GM12875 (cell line): ENCODE measurements around the gene CCDC33.

Experiments
- H3K4me3 ChIP-seq: one replicate; pipeline ENCODE4 v1.5.1; 2011; ENCODE audit warnings: low read depth, low read length, control low read depth
- CTCF ChIP-seq: IDR thresholded peaks from 2 replicates; pipeline ENCODE4 v1.5.1; 2011; ENCODE audit warnings: low read depth, mild to moderate bottlenecking, control low read depth, inconsistent platforms, low read length, moderate library complexity, borderline replicate concordance; ENCODE audit not compliant: insufficient read depth

The CCDC33 gene

GRCh38 chr15:74382004-74382816 is 146.1 kb downstream of the CCDC33 start:
- H3K4me3 ChIP-seq = no peak overlapping the region
- TF ChIP-seq CTCF = peak; percentile 93

GRCh38 chr15:74383286-74383685 is 147.2 kb downstream of the CCDC33 start:
- TF ChIP-seq CTCF = no peak
- H3K4me3 ChIP-seq = no peak overlapping the region

- 0 out of 2 replicates have a peak, but pooled peaks have one; percentile 1 for TF ChIP-seq CTCF
- no peak overlapping the region for H3K4me3 ChIP-seq
These were observed 147.8 kb downstream of the CCDC33 start for GRCh38 chr15:74383695-74384565.

- no peak for TF ChIP-seq CTCF
- H3K4me3 ChIP-seq = no peak overlapping the region
These were observed 148.4 kb downstream of the CCDC33 start for GRCh38 chr15:74384566-74384880.

GRCh38 chr15:74384881-74385643 is 148.9 kb downstream of the CCDC33 start:
- H3K4me3 ChIP-seq = no peak overlapping the region
- TF ChIP-seq CTCF = no peak

GRCh38 chr15:74385733-74386132 is 149.6 kb downstream of the CCDC33 start:
- no peak for TF ChIP-seq CTCF
- no peak overlapping the region for H3K4me3 ChIP-seq
